Measurements from ENCODE around the gene GNB2.
"Not testable (repeated sequence)": the region's sequence is repeated elsewhere in the genome, so short reads cannot be mapped to it uniquely, and the experiment has no call there.

The GNB2 gene

DNA sequence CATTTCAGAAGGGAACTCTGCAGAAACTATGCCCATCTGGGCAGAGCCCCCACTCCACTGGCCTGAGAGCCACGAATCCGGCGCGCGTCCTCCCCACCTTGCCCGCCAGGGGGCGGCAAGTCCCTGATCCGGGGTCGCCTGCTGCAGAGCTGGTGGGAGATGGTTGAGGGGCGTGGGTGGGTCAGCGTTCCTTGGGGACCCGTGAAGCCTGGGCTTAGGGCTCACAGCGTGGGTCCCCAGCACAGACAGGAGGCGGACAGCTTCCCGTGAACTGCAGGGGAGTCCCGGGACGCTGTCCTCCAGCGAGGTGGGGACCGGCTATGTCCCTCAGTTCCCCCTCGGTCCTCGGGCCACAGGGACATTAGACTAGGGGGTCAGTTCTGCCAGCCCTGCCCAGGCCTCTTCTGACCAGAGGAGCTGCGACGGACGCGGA is 31.8 kb downstream of the GNB2 start:
- DNase-seq = peak; percentile 47

DNA sequence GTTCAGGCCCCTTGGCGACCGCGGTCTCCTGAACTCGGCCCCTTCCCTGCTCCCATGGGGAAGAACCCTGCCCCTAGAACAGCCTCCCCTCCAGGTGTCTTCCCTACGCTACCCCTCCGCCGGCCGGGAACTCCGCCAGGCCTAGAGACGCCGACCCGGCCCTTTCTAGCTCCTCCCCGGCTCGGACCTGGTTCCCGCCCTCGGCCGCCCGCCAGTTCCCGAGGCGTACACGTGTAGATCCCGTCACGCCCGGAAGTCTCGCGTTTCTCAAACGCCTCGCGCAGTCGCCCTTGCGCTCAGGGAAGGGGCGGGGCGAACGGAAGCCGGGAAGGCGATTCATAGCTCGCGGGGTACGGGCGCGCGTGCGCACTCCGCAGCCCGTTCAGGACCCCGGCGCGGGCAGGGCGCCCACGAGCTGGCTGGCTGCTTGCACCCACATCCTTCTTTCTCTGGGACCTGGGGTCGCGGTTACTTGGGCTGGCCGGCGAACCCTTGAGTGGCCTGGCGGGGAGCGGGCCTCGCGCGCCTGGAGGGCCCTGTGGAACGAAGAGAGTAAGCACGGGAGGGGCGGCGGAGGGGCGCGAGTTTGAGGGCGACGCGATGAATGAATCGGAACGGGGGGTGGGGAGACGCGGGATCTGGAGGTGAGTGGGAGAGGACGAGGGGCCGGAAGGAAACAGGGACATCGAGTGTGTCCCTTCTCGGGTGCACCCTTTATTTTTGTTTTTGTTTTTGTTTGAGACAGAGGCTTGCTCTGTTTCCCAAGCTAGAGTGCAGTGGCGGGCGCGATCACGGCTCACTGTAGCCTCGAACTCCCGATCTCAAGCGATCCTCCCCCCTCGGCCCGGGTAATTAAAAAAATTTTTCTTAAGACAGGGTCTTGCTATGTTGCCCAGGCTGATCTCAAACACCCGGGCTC is 32.5 kb downstream of the GNB2 start, which contains the start of gene POP7:
POP7 (plus strand) TSS at position 369 of the 919 bp plus-strand sequence. CDS start 710 bp downstream, outside the sequence.
- peak; percentile 97 for DNase-seq

DNA sequence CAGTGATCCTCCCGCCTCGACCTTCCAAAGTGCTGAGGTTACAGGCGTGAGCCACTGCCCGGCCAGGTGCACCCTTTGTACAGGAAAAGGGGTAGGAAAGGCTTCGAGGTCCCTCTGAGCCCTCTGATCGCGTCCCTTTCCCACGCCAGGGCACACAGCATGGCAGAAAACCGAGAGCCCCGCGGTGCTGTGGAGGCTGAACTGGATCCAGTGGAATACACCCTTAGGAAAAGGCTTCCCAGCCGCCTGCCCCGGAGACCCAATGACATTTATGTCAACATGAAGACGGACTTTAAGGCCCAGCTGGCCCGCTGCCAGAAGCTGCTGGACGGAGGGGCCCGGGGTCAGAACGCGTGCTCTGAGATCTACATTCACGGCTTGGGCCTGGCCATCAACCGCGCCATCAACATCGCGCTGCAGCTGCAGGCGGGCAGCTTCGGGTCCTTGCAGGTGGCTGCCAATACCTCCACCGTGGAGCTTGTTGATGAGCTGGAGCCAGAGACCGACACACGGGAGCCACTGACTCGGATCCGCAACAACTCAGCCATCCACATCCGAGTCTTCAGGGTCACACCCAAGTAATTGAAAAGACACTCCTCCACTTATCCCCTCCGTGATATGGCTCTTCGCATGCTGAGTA is 33.3 kb downstream of the GNB2 start:
- no peak for DNase-seq

DNA sequence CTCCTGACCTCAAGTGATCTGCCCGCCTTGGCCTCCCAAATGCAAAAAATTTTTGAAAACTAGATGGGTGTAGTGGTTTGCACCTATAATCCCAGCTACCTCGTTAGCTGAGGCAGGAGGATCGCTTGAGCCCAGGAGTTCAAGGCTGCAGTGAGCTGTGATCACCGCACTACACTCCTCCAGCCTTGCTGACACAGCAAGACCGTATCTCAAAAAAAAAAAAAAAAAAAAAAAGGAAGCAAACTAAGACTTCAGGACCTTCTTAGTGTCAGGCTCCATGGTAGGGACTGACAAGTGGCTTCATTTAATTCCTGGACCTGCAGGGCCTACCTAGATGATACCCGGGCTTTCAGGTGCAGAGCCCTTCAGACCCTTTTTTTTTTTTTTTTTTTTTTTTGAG is 34.9 kb downstream of the GNB2 start:
- no peak for DNase-seq

DNA sequence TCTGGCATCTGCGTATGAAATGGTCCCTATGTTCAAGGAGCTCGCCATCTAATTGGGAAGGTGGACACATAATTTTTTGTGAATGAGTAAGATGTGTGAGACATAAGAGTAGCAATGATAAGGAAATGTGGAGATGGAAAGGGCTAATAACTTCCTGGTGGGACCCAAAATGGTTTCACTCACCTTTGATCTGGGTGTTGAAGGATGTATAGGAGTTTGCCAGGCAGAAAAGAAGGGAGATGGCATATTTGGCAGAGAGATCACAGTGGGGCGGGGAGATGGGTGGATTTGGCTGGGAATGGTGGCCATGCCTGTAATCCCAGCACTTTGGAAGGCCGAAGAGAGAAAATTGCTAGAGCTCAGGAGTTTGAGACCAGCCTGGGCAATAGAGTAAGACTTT is 36.9 kb downstream of the GNB2 start:
- DNase-seq = no peak

DNA sequence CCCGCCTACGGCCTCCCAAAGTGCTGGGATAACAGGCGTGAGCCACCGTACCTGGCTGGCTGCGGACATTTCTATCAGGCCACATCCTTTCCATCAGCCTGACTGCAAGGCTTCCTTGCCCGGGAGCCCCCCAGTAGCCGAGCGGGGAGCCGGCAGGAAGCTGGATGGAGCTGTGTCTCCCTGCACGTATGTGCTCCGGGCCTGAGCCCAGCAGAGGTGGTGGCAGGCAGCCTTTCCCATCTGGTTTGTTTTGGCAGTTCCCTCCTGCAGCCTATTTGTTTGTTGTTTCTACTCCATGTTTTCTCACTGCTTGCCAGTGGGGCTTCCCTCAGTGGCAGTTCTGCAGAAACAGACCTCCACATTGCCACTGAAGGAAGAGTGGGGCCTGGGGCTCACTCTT is 37.8 kb downstream of the GNB2 start:
- DNase-seq = no peak

DNA sequence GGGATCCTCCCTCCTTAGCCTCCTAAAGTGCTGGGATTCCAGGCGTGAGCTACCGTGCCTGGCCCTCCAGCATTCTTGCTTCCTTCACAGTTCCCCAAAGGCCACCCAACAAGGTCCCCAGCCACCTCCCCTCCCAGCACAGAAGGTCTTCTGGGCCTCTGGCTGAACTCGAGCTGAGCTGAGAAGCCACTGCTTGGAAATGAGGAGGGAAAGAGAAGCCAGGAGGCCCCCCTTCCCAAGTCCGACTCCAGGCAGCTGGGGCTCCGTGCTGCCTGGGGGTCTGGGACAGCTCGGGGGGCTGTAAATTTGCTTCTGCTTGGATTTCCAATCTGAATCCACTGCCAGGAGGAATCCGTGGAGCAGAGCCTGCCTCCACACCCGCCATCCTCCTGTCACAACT is 41.2 kb downstream of the GNB2 start:
- no peak for DNase-seq

DNA sequence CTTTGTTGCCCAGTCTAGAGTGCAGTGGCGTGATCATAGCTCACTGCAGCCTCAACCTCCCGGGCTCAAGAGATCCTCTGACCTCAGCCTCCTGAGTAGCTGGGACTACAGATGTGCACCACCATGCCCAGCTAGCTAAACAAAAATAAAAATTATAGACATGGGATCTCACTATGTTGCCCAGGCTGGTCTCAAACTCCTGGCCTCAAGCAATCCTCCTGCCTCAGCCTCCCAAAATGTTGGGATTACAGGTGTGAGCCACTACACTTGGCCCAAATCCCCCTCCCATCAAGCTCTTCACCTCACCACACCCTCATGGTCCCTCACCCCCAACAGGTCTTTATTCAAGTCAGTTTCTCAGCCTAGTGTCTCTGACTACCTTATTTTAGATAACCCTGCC is 43.5 kb downstream of the GNB2 start:
- not testable (repeated sequence) for DNase-seq

DNA sequence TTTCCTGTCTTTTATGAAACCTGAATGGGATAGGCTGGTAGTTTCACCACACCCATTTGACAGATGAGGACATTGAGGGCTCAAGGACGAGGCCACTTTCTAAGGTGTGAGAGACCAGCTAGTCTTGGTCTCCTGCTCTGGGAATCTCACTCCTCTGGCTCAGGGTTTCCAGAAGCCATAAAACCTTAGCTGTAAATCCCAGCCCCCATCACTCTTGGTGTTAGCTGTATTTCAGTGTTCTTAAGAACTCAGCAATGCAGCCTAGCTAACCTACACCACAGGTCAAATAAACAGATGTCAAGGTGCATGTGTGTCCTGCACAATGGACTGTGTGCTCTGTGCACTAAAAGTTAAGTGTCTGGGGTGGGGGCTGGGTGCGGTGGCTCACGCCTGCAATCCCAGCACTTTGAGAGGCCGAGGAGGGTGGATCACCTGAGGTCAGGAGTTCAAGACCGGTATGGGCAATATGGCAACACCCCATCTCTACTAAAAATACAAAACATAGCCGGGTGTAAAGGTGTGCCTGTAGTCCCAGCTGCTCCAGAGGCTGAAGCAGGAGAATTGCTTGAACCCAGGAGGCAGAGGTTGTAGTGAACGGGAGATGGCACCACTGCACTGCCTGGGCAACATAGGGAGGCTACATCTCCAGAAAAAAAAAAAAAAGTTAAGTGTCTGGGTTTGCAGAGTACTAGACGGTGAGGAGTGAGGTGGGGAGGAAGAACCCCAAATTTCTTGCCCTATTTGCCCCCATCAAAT is 46.2 kb downstream of the GNB2 start:
- peak; percentile 52 for DNase-seq

DNA sequence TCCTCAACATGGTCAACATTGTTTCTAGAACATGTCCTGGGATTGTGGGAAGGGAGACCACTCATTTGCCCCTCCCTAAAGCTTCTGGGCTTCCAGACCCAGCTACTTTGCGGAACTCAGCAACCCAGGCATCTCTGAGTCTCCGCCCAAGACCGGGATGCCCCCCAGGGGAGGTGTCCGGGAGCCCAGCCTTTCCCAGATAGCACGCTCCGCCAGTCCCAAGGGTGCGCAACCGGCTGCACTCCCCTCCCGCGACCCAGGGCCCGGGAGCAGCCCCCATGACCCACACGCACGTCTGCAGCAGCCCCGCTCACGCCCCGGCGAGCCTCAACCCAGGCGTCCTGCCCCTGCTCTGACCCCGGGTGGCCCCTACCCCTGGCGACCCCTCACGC is 46.7 kb downstream of the GNB2 start, which contains the start of gene EPO:
EPO (plus strand) TSS at position 190 of the 392 bp plus-strand sequence. CDS start 513 bp downstream, outside the sequence.
- DNase-seq = no peak

DNA sequence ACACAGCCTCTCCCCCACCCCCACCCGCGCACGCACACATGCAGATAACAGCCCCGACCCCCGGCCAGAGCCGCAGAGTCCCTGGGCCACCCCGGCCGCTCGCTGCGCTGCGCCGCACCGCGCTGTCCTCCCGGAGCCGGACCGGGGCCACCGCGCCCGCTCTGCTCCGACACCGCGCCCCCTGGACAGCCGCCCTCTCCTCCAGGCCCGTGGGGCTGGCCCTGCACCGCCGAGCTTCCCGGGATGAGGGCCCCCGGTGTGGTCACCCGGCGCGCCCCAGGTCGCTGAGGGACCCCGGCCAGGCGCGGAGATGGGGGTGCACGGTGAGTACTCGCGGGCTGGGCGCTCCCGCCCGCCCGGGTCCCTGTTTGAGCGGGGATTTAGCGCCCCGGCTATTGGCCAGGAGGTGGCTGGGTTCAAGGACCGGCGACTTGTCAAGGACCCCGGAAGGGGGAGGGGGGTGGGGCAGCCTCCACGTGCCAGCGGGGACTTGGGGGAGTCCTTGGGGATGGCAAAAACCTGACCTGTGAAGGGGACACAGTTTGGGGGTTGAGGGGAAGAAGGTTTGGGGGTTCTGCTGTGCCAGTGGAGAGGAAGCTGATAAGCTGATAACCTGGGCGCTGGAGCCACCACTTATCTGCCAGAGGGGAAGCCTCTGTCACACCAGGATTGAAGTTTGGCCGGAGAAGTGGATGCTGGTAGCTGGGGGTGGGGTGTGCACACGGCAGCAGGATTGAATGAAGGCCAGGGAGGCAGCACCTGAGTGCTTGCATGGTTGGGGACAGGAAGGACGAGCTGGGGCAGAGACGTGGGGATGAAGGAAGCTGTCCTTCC is 47.3 kb downstream of the GNB2 start:
- DNase-seq = no peak

DNA sequence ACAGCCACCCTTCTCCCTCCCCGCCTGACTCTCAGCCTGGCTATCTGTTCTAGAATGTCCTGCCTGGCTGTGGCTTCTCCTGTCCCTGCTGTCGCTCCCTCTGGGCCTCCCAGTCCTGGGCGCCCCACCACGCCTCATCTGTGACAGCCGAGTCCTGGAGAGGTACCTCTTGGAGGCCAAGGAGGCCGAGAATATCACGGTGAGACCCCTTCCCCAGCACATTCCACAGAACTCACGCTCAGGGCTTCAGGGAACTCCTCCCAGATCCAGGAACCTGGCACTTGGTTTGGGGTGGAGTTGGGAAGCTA is 47.9 kb downstream of the GNB2 start:
- DNase-seq = no peak

DNA sequence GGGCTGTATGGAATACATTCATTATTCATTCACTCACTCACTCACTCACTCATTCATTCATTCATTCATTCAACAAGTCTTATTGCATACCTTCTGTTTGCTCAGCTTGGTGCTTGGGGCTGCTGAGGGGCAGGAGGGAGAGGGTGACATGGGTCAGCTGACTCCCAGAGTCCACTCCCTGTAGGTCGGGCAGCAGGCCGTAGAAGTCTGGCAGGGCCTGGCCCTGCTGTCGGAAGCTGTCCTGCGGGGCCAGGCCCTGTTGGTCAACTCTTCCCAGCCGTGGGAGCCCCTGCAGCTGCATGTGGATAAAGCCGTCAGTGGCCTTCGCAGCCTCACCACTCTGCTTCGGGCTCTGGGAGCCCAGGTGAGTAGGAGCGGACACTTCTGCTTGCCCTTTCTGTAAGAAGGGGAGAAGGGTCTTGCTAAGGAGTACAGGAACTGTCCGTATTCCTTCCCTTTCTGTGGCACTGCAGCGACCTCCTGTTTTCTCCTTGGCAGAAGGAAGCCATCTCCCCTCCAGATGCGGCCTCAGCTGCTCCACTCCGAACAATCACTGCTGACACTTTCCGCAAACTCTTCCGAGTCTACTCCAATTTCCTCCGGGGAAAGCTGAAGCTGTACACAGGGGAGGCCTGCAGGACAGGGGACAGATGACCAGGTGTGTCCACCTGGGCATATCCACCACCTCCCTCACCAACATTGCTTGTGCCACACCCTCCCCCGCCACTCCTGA is 49.1 kb downstream of the GNB2 start:
- DNase-seq = no peak

DNA sequence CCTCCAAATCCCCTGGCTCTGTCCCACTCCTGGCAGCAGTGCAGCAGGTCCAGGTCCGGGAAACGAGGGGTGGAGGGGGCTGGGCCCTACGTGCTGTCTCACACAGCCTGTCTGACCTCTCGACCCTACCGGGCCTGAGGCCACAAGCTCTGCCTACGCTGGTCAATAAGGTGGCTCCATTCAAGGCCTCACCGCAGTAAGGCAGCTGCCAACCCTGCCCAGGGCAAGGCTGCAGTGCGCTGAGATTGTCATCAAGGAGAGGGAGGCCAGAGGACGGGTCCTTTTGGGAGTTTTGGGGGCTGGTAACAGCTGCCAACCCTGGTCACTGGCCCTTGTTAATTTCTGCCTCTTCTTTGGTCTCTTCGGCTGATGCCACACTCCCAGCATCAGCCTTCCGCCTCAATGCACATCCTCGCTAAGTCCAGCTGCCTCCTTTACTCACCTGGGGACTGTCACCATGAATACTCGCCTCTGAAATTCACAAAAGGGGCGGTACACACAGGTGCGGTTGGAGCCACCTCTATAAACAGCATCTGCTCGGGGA is 50.3 kb downstream of the GNB2 start:
- DNase-seq = no peak

DNA sequence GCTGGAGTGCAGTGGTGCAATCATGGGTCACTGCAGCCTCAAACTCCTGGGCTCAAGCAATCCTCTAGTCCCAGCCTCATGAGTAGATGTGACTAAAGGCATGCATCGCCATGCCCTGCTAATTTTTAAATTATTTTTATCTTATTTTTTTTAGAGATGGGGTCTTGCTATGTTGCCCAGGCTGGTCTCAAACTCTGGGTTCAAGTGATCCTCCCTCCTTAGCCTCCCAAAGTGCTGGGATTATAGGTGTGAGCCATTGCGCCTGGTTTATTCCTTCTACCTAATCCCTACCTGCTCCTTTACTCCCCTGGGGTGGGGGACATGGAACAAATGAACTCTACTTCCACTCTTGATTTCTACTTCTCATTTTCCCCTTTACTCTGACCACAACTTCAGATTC is 50.8 kb downstream of the GNB2 start:
- not testable (repeated sequence) for DNase-seq

DNA sequence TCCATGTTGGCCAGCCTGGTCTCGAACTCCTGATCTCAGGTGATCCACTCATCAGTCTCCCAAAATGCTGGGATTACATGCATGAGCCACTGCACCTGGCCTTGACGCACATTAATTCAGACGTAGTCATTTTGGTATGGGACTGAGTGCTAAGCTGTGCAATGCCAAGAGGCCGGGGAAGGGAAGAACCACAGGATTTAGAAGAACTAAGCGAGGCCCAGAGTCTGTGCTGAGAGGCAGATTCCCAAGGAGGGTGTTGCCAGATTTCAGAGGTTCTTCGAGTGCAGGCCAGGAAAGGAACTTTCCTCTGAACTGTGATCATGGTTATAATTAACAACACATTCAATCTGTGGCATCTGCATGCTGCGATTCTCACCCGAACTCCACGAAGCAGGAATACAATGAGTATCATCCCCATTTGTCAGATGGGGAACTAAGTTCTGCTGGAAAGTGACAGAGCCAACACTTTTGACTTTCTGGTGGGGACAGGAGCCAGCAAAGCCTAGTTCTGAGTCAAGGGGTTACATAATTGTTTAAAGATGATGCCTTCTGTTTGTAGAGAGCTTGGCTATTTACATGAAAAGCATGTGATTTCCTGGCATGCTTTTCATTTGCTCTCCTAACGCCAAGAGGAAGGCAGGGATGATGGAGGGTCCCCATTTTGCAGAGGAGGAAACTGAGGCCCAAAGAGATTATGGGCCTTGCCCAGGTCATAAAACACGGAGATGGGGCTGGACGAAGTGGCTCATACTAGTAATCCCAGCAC is 53.6 kb downstream of the GNB2 start:
- DNase-seq = peak; percentile 91

DNA sequence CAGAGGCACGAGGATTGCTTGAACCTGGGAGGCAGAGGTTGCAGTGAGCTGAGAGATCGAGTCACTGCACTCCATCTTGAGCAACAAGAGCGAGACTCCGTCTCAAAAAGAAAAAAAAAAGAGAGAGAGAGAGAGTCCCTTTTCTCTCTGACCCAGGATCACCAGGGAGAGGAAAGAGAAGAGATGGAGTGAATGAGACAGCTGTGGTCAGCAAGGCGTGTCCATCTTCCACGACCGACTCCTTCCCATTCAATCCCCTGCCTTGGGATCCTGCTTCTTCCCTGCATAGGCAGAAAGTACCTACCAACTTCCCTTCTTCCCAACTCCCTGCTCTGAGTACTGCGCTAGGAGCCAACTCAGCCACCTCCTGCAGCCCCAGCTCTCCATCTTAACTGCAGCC is 54.7 kb downstream of the GNB2 start:
- no peak for DNase-seq

Measured in HCEC 1CT (cell line).